Suppressor macrophage (primary cell): ENCODE results near the gene GRIK4.

Experiments used
- DNase-seq, 4 experiments: peaks; one replicate each; pipeline ENCODE4 v3.0.0-alpha.2; 2020 to 2022

GRIK4 gene

GRCh38 chr11:120853435-120853834 is 341.9 kb downstream of the GRIK4 start:
- no peak for DNase-seq

- no peak for DNase-seq
Measured at GRCh38 chr11:120854988-120855387, 343.4 kb downstream of the GRIK4 start.

- no peak for DNase-seq
Measured at GRCh38 chr11:120857508-120857907, 346.0 kb downstream of the GRIK4 start.

- no peak for DNase-seq
Measured at GRCh38 chr11:120858740-120859139, 347.2 kb downstream of the GRIK4 start.

- DNase-seq, result no peak
Measured at GRCh38 chr11:120859552-120860295, 348.2 kb downstream of the GRIK4 start.

- no peak for DNase-seq
Measured at GRCh38 chr11:120863359-120863758, 351.8 kb downstream of the GRIK4 start.

- no peak for DNase-seq
Measured at GRCh38 chr11:120867024-120867423, 355.5 kb downstream of the GRIK4 start.

- DNase-seq, result no peak
Measured at GRCh38 chr11:120867531-120867930, 356.0 kb downstream of the GRIK4 start.

- no peak for DNase-seq
Measured at GRCh38 chr11:120867988-120868387, 356.4 kb downstream of the GRIK4 start.

GRCh38 chr11:120869097-120869496 is 357.5 kb downstream of the GRIK4 start:
- DNase-seq, result no peak

GRCh38 chr11:120869516-120870011 is 358.0 kb downstream of the GRIK4 start:
- DNase-seq, result no peak

GRCh38 chr11:120871194-120871593 is 359.6 kb downstream of the GRIK4 start:
- DNase-seq, result no peak

- DNase-seq, result no peak
Measured at GRCh38 chr11:120871924-120872323, 360.4 kb downstream of the GRIK4 start.

- DNase-seq, result no peak
Measured at GRCh38 chr11:120873966-120874735, 362.6 kb downstream of the GRIK4 start.

- DNase-seq, result no peak
Measured at GRCh38 chr11:120875986-120876385, 364.4 kb downstream of the GRIK4 start.

GRCh38 chr11:120877746-120878365 is 366.3 kb downstream of the GRIK4 start:
- no peak for DNase-seq

- no peak for DNase-seq
Measured at GRCh38 chr11:120878781-120879180, 367.2 kb downstream of the GRIK4 start.

GRCh38 chr11:120880498-120881175 is 369.1 kb downstream of the GRIK4 start:
- no peak for DNase-seq

- DNase-seq, result no peak
Measured at GRCh38 chr11:120881596-120881995, 370.0 kb downstream of the GRIK4 start.

GRCh38 chr11:120882175-120882574 is 370.6 kb downstream of the GRIK4 start:
- no peak for DNase-seq

- no peak for DNase-seq
Measured at GRCh38 chr11:120883404-120884080, 372.0 kb downstream of the GRIK4 start.
